K562 (cell line): ENCODE results near the gene IP6K3. TPM values are rescaled to one million over a fixed set of nuclear protein-coding genes. Genes with fewer than 3 reads are reported as not detected.

Experiments
- ATAC-seq: fragments of 200-7000 bp; cut with Tn5 transposase; 3 replicates; pipeline ENCODE4 v1.9.1; 2020; ENCODE audit warnings: moderate library complexity
- BruUV-seq: library from RNA; stranded (reverse); fragments of 400-500 nt; replicated peaks from 2 replicates; lab custom pipeline; 2021; lab: Mats Ljungman, UMichigan
- CTCF ChIA-PET: fragments of 300-600 bp; formaldehyde crosslinking; extraction: SDS; loops from one replicate; lab custom pipeline; 2021; ENCODE audit warnings: low intra/inter-chr PET ratio; lab: Yijun Ruan, JAX
- POLR2A ChIA-PET: fragments of 300-600, 350-650 bp; sonication (Branson Sonifier 250); formaldehyde crosslinking; extraction: SDS; loops from one replicate; lab custom pipeline; 2021; ENCODE audit warnings: antibody characterized with exemption, inconsistent platforms; lab: Yijun Ruan, JAX
- DNase-seq, 4 experiments: peaks; one replicate each; pipeline versions ENCODE4 v3.0.0 to v3.0.0-alpha.2; 2011 to 2018; ENCODE audit warnings: low spot score in 3 of 4, mixed read lengths in 3 of 4; ENCODE audit errors: extremely low read depth in 1 of 4
- FAIRE-seq: peaks from 2 replicates; lab custom pipeline; 2011; peaks lifted over from hg19 to GRCh38; lab: Jason Lieb, UNC
- H2AFZ ChIP-seq: 2 replicates; pipeline ENCODE4 v1.6.0; 2011; ENCODE audit warnings: low read depth, low read length, control low read depth, inconsistent platforms
- H3K27ac ChIP-seq: fragments of 200-600 bp; 3 replicates; pipeline ENCODE4 v1.8.0; 2011; ENCODE audit warnings: low read depth, mild to moderate bottlenecking, control low read depth, inconsistent platforms, low read length, moderate library complexity, mixed read lengths; ENCODE audit errors: extremely low read depth
- H3K27me3 ChIP-seq, 2 experiments: fragments of 300-600 bp in 1 of 2; 2 replicates in 1 of 2; 3 replicates in 1 of 2; pipeline versions ENCODE4 v1.6.0 to v1.8.0; 2011; ENCODE audit warnings: inconsistent platforms in 2 of 2, low read length in 2 of 2, mild to moderate bottlenecking in 1 of 2, mixed read lengths in 1 of 2, moderate library complexity in 1 of 2; ENCODE audit not compliant: control insufficient read depth in 2 of 2, insufficient read depth in 2 of 2
- H3K36me3 ChIP-seq: fragments of 300-600 bp; 3 replicates; pipeline ENCODE4 v1.8.0; 2011; ENCODE audit warnings: mild to moderate bottlenecking, low read length, inconsistent platforms; ENCODE audit not compliant: control insufficient read depth, insufficient read depth
- H3K4me1 ChIP-seq, 2 experiments: fragments of 200-600 bp in 1 of 2; replicated peaks in 1 of 2; 2 replicates in 1 of 2; 3 replicates in 1 of 2; pipeline versions ENCODE4 v1.5.1 to v1.8.0; 2011; ENCODE audit warnings: inconsistent platforms in 2 of 2, low read length in 2 of 2, mild to moderate bottlenecking in 1 of 2, mixed read lengths in 1 of 2, moderate library complexity in 1 of 2; ENCODE audit not compliant: control insufficient read depth in 2 of 2, insufficient read depth in 2 of 2
- H3K4me2 ChIP-seq: 2 replicates; pipeline ENCODE4 v1.6.1; 2011; ENCODE audit warnings: low read length, control low read depth, inconsistent platforms, mixed read lengths; ENCODE audit not compliant: insufficient read depth
- H3K4me3 ChIP-seq: fragments of 200-600 bp; sonication (generic), shearing (Covaris generic); 2 replicates; pipeline ENCODE4 v1.5.1; 2016; ENCODE audit warnings: control low read depth, inconsistent platforms
- H3K79me2 ChIP-seq: fragments of 200-600 bp; 3 replicates; pipeline ENCODE4 v1.8.0; 2011; ENCODE audit warnings: low read length, inconsistent platforms; ENCODE audit not compliant: control insufficient read depth, insufficient read depth
- H3K9ac ChIP-seq, 2 experiments: 2 replicates each; pipeline versions ENCODE4 v1.6.0 to v1.6.1; 2011; ENCODE audit warnings: low read depth in 2 of 2, low read length in 2 of 2, control low read depth in 1 of 2, inconsistent platforms in 1 of 2, mild to moderate bottlenecking in 1 of 2, mixed read lengths in 1 of 2; ENCODE audit not compliant: insufficient read depth in 1 of 2
- H3K9me1 ChIP-seq: one replicate; pipeline ENCODE4 v1.6.0; 2011; ENCODE audit warnings: inconsistent platforms, mild to moderate bottlenecking, low read length, moderate library complexity; ENCODE audit not compliant: control insufficient read depth, insufficient read depth
- H3K9me3 ChIP-seq: replicated peaks from 2 replicates; pipeline ENCODE4 v1.5.1; 2011; ENCODE audit warnings: low read depth, low read length, inconsistent platforms; ENCODE audit not compliant: control insufficient read depth, insufficient read depth
- H4K20me1 ChIP-seq: replicated peaks from 2 replicates; pipeline ENCODE4 v1.6.1; 2011; ENCODE audit warnings: low read length, inconsistent platforms, mixed read lengths; ENCODE audit not compliant: control insufficient read depth, insufficient read depth
- ARID2 ChIP-seq: fragments of 450-650 bp; IDR thresholded peaks from 2 replicates; pipeline ENCODE4 v1.6.1; 2017; ENCODE audit warnings: antibody characterized with exemption, mild to moderate bottlenecking
- ARID3A ChIP-seq: IDR thresholded peaks from 2 replicates; pipeline ENCODE4 v1.6.1; 2012; ENCODE audit warnings: low read depth, low read length, improper control_type of control experiment, borderline replicate concordance
- BCOR ChIP-seq: fragments of 450-650 bp; IDR thresholded peaks from 2 replicates; pipeline ENCODE4 v1.6.1; 2016
- BHLHE40 ChIP-seq: IDR thresholded peaks from 2 replicates; pipeline ENCODE4 v1.6.1; 2011; ENCODE audit warnings: low read length, improper control_type of control experiment
- CREB3 ChIP-seq: fragments of 450-650 bp; conservative IDR thresholded peaks from 2 replicates; pipeline ENCODE4 v1.6.1; 2016; ENCODE audit warnings: missing genetic modification characterization, low read depth, mild to moderate bottlenecking, missing compliant biosample characterization, moderate library complexity
- FOXP4 ChIP-seq: sonication (generic); formaldehyde crosslinking; IDR thresholded peaks from 2 replicates; pipeline ENCODE4 v1.8.0; 2022; ENCODE audit warnings: mild to moderate bottlenecking, missing genetic modification reagents, borderline replicate concordance
- IRF2 ChIP-seq: sonication (generic); formaldehyde crosslinking; IDR thresholded peaks from 2 replicates; pipeline ENCODE4 v1.8.1; 2022; ENCODE audit warnings: mild to moderate bottlenecking, missing genetic modification reagents
- MED1 ChIP-seq: sonication (generic); formaldehyde crosslinking; IDR thresholded peaks from 2 replicates; pipeline ENCODE4 v1.8.1; 2023; ENCODE audit warnings: missing genetic modification reagents, borderline replicate concordance
- PKNOX1 ChIP-seq: fragments of 450-650 bp; IDR thresholded peaks from 2 replicates; pipeline ENCODE4 v1.6.1; 2016
- SMARCB1 ChIP-seq: IDR thresholded peaks from 2 replicates; pipeline ENCODE4 v1.6.1; 2011; ENCODE audit warnings: improper control_type of control experiment, low read depth; ENCODE audit not compliant: insufficient read length
- ZBED1 ChIP-seq: IDR thresholded peaks from 2 replicates; pipeline ENCODE4 v1.6.1; 2014
- ZBTB8A ChIP-seq: fragments of 450-650 bp; IDR thresholded peaks from 2 replicates; pipeline ENCODE4 v1.6.1; 2018; ENCODE audit warnings: mild to moderate bottlenecking, moderate library complexity; ENCODE audit not compliant: partially characterized antibody
- ZEB2 ChIP-seq: fragments of 450-650 bp; IDR thresholded peaks from 2 replicates; pipeline ENCODE4 v1.6.1; 2016
- ZKSCAN1 ChIP-seq: fragments of 150-350 bp; IDR thresholded peaks from 2 replicates; pipeline ENCODE4 v1.6.1; 2016; ENCODE audit warnings: low read depth, low read length
- WGBS: fragments of 100-300 bp; shearing (Covaris generic); methylation state at CpG from one replicate; pipeline ENCODE4 v1.1.6; 2016; ENCODE audit warnings: low coverage, mixed read lengths; ENCODE audit not compliant: insufficient coverage; ENCODE audit errors: missing lambda C conversion rate; 5-methylcytosine and 5-hydroxymethylcytosine counted together
- in situ Hi-C: fragments of 300-500 bp; cut with MboI; formaldehyde crosslinking; loops from 4 replicates; pipeline ENCODE4 v1.15.0; 2018; ENCODE audit warnings: inconsistent platforms, mixed read lengths
- intact Hi-C: fragments of 100-400 bp; cut with micrococcal nuclease; formaldehyde crosslinking; loops from 2 replicates; pipeline ENCODE4 v1.14.2; 2022
- polyA plus RNA-seq, 8 experiments: library from polyadenylated mRNA; depleted of rRNA in 4 of 8; stranded (reverse) in 5 of 8; unstranded in 3 of 8; fragments of >200 nt; fragmentation: Nextera tagmentation in 2 of 8; fragmentation: Illumina TruSeq in 1 of 8; extraction: Ambion mirVana in 2 of 8; extraction: Trizol in 1 of 8; gene quantifications; 2 replicates each; pipeline versions ENCODE4 v1.2.1 to v1.2.3, GENCODE V29; 2011 to 2014; ENCODE audit warnings: inconsistent platforms in 1 of 8, missing spikeins in 1 of 8
- total RNA-seq, 7 experiments: library from RNA; depleted of rRNA in 6 of 7; stranded (reverse); fragments of >200 nt in 6 of 7; fragmentation: Illumina TruSeq in 2 of 7; extraction: Trizol in 2 of 7; gene quantifications; 2 replicates each; pipeline versions ENCODE4 v1.2.1 to v1.2.3, GENCODE V29; 2011 to 2021; ENCODE audit warnings: low replicate concordance in 1 of 7

Gene IP6K3
- total and polyA plus RNA-seq, 9 of the 15 experiments (the other 6 are each of a cell fraction or from before 2014, with no cell fraction given), result not detected

- TF ChIP-seq PKNOX1 (no peak), ZEB2 (no peak)
These were observed 28.0 kb downstream of the IP6K3 start (continued) for GRCh38 chr6:33718713-33719112.

GRCh38 chr6:33717934-33718455 is 28.7 kb downstream of the IP6K3 start:
- Histone ChIP-seq H3K9ac (no peak overlapping the region), H3K27ac (no peak overlapping the region), H3K4me2 (no peak overlapping the region), H3K27me3 (peaks cover 31 to 59% of the 10 kb centered on the region in 2 experiments), H3K36me3 (no peaks in the 10 kb centered on the region), H3K4me1 (no peaks in the 10 kb centered on the region; a peak in 1 of 5 replicates), H3K4me3 (no peak overlapping the region), H3K9me1 (no peaks in the 10 kb centered on the region), H3K9me3 (no peaks in the 10 kb centered on the region), H3K79me2 (no peaks in the 10 kb centered on the region), H2AFZ (no peak overlapping the region), H4K20me1 (no peaks in the 10 kb centered on the region)
- intact Hi-C loops, result no loop called here
- POLR2A ChIA-PET, result no interaction called here
- ATAC-seq, result no peak
- CTCF ChIA-PET, result no interaction called here
- WGBS, result 2% methylated on average over 4 of the region's 6 CpGs
- in situ Hi-C loops, result no loop called here
- BruUV-seq, result no TSS peak
- FAIRE-seq, result no peak
- DNase-seq, result no peak
- TF ChIP-seq MED1 (CRISPR knock-in tag), result no peak
- no peak for TF ChIP-seq FOXP4
- no peak for TF ChIP-seq ZBTB8A
- TF ChIP-seq ZKSCAN1, result no peak
- no peak for TF ChIP-seq ZBED1
- TF ChIP-seq BCOR, result no peak
- TF ChIP-seq BHLHE40, result no peak
- TF ChIP-seq ARID2, result no peak
- no peak for TF ChIP-seq IRF2 (CRISPR knock-in tag)
- no peak for TF ChIP-seq SMARCB1
- no peak for TF ChIP-seq CREB3 (tag)
- no peak for TF ChIP-seq ARID3A
